NOMO-1 (cell line): ENCODE data around the gene SYNGR1.
"Not testable (repeated sequence)": the region's sequence is repeated elsewhere in the genome, so short reads cannot be mapped to it uniquely, and the experiment has no call there.

Experiments
- DNase-seq, 2 experiments: peaks; one replicate each; lab custom pipeline; 2025; ENCODE audit not compliant: unreplicated experiment in 2 of 2; lab: John Stamatoyannopoulos, UW

Gene SYNGR1

DNA sequence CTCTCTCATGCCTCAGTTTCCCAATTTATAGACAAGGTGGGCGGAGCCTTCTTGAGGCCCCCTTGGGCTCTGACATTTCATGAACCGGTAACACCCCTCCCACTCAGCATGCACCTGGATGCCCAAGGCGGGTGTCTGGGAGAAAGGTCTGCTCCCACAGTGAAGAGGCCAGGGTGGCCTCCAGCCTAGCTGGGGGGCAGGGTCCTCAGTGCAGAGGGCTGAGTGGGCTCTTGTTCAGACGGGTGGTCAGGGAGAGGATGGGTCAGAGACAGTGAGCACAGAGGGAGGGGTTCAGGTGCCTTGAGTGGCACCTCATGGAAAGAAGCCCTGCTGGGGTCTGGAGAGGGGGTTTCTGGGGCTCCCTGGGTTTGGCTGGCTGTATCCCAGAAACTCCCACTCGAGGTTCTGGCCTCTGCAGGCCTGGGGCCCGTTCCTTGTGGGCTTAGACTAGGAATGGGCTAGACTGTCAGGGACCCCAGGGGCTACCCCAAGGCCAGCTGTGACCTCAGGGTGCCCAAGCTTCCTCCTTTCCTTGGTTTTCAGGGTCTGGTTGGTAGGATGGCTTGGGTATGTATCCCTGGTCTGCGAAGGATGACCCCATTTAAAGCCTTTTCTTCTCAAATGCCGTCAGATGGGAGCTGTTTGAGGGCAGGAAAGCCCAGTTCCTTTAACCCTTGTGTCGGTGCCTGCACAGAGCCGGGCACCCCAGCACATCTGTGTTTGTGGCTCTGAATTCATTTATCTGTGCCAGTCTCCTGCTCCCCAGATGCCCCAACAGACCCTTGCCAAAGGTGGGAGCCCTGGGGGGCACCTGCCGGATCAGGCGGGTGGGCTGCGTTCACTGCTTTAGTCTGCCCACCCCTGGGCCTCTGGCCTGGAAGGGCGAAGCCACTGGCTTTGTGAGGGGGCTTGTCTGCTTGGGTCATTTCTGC, 1.2 kb downstream of the SYNGR1 start:
- DNase-seq = no peak

DNA sequence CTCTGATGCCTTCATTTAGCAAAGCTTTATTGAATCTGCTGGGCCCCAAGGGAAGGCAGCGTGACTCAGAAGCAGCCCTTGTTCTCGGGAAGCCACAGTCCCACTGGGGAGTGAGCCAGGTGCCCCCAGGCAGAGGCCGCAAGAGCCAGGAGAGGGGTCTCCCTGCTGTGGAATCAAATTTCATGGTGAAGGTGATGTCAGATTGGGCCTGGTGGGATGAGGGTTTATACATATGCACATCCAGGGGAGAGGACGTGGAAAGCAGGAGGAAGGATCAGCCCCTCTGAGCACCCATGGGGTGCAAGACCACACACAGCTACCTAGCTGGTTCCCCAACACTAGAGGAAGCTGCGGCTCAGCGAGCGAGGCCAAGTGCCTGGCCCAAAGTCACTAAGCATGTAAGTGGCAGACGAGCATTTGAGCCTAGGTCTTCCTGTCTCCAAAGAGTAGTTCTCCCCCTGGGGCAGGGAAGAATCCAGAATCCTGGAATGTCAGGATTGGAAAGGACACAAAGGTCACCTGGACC, 2.0 kb downstream of the SYNGR1 start:
- DNase-seq = peak in 1 of 2 experiments; percentile 2

DNA sequence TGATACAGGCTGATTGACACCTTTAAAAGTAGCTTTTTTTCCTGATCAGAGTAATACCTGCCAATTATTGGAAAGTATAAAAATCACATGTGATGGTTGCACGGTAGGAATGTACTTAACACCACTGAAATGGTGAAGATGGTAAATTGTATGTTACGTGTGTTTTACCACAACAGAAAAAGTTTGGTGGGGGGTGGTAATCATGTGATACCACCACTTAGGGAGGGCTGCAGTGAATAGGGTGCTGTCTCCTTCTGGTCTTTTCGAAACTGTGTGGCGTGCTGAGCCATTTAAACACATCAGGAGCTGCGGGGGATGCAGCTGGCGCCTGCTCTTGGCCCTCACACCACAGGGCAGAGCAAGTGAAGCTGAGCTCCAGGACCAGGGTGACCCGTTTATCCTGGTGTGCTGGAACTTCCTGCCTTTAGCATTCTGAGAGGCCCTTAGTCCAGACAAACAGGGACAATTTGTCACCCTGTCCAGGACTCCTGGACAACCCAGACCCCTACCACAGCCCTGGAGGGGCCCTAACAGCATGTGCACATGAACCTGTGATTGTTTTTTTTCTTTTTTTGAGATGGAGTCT, 2.6 kb downstream of the SYNGR1 start:
- DNase-seq = no peak

DNA sequence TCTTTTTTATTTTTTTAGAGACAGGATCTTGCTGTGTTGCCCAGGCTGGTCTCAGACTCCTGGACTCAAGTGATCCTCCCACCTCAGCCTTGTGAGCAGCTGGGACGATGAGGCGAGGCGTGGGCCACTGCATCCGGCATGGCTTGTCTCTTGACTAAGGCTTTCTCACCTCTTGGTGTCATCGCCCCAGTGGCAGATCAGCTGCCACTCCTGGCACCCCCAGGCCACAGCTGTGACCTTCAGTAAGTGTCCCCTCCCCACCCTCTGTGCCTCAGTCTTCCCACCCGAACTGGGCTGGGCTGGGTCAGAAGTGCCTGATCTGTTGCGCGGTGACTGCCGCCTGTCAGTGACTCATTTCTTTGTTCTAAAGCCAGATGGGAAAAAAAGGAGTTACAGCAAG, 3.6 kb downstream of the SYNGR1 start:
- DNase-seq = no peak

DNA sequence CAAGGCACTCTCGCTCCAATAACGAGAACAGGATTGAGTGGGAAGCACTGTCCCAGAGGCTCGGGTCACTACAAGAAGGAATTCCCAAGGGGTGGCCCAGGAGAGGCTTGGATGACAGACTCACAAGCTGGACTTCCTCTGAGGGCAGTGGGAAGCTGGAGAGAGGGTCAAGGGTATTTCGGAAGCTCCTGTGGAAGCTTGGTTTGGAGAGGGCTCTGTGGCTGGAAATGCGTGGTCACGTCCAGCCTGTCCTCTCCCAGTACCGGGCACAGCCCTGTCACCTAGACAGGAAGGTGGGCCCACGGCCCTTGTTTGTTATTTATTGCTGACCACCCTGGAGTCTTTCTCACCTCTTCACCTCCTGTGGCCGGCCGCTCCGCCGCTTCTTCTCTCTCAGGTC, 5.3 kb downstream of the SYNGR1 start:
- no peak for DNase-seq

DNA sequence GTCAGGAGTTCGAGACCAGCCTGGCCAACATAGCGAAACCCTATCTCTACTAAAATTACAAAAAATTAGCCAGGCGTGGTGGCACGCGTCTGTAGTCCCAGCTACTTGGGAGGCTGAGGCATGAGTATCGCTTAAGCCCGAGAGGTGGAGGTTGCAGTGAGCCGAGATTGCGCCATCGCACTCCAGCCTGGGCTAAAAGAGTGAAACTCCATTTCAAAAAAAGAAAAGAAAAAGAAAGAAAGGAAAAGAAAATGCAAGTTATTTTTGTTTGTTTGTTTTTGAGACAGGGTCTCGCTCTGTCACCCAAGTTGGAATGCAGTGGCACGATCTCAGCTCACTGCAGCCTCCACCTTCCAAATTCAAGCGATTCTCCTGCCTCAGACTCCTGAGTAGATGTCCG, 6.0 kb downstream of the SYNGR1 start:
- DNase-seq = not testable (repeated sequence)

DNA sequence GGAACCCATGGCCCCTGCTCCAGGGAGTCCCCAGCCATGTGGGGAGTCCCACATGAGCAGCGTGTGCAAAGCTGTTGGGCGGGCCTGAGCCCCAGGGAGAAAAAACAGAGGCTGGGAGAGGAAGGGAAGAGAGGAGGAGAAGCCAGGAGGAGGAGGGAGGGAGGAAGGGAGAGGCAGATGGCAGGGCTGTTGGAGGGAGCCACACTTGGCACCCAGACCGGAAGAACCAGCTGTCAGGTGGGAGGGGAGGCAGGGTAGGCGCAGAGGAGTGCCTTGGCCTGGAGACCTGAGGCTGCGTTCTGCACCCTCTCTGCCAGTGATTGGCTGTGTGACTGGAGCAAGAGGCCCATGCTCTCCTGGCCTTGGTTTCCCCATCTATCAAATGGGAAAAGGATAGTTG, 6.7 kb downstream of the SYNGR1 start:
- DNase-seq = no peak

DNA sequence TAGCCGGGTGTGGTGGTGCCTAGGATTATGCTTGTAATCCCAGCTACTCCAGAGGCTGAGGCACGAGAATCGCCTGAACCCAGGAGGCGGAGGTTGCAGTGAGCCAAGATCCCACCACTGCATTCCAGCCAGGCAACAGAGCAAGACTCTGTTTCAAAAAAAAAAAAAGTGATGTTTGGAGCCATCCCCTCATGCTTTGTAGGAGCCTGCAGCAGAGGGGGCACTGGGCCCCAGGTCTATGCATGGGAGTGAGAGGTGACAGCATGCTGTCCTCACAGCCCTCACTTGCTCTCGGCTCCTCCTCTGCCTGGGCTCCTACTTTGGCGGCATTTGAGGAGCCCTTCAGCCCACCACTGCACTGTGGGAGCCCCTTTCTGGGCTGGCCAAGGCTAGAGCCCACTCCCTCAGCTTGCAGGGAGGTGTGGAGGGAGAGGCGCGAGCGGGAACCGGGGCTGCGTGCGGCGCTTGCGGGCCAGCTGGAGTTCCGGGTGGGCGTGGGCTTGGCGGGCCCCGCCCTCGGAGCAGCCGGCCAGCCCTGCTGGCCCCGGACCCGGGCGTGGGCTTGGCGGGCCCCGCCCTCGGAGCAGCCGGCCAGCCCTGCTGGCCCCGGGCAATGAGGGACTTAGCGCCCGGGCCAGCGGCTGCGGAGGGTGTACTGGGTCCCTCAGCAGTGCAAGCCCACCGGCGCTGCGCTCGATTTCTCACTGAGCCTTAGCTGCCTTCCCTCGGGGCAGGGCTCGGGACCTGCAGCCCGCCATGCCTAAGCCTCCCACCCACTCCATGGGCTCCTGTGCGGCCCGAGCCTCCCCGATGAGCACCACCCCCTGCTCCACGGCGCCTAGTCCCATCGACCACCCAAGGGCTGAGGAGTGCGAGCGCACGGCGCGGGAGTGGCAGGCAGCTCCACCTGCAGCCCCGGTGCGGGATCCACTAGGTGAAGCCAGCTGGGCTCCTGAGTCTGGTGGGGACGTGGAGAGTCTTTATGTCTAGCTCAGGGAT, 7.6 kb downstream of the SYNGR1 start:
- DNase-seq = not testable (repeated sequence)

DNA sequence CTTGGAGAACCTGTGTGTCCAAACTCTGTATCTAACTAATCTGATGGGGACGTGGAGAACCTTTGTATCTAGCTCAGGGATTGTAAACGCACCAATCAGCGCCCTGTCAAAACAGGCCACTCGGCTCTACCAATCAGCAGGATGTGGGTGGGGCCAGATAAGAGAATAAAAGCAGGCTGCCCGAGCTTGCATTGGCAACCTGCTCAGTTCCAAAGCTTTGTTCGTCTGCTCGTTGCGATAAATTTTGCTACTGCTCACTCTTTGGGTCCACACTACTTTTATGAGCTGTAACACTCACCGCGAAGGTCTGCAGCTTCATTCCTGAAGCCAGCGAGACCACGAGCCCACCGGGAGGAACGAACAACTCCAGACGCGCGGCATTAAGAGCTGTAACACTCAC, 8.4 kb downstream of the SYNGR1 start:
- not testable (repeated sequence) for DNase-seq

DNA sequence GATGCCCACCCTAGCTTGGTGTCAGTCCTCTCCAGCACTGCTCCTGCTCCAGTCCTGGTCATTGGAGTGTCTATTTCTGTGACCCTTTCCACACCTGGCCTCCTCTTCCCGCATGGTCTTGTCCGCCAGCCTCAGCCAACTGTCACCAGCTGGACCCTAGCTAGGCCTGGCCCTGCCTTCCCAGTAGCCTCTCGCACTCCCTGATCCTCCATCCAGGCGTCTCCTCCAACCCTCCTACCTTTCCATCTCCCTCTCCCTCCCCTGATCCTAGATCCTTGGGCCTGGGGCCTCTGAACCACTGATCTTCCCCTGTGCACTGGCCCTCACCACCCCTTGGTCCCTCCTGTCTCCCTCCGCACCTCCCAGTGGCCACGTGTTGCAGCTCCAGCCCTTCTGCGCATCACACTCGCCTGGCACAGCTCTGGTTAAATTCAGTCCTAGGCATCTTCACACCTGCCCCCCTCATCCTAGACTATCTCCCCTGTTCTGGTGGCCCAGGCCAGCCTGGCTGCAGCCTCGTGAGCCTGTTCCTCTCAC, 9.9 kb downstream of the SYNGR1 start:
- no peak for DNase-seq

DNA sequence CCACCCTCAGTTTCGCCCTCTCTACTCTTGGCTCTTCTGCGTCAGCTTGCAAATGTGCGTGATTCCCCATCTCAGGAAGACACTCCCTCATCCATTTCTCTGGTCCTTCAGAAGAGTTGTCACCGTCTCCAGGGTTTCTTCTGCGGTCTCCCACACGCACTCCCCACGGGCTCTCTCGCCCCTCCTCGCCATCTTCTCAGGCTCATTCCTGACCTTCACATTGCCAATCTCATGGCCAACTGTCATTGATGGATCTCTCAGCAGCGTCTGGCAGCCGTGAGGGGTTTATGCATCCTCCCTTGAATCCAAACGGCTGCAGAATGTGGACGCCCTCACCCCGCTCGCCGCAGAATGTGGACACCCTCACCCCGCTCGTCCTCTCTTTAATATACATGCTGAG, 10.5 kb downstream of the SYNGR1 start:
- no peak for DNase-seq

DNA sequence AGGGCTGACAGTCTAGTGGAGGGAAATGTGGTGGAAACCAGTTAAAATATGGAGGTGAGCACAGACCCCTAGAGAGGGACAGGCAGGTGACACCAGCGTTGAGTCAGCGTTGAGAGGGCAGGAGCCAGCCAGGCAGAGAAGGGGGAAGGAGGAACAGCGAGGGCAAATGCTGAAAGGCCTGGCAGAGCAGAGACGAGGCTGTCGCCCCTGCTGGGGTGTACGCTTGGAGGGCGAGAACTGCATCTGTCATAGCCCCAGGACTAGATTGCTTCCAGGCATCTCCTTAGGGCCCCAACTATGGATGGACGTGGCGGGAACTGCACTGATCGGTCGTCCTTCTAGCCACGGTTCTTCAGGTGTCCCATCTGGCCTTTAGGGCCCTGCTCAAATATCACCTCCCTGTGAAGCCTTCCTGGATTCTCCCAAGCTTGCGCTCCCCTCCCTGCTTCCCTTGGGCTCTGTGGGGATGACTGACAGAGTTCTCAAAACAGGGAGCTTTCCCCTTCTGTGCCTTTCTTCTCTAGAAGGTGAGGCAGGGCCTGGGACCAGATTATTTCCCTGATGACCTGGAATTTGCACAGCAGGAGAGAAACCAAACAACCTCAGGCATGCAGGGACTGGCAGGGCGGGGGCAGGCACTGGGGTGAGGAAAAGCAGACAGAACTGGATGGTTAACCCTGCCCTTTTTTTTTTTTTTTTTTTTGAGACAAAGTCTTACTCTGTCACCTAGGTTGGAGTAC, 11.1 kb downstream of the SYNGR1 start:
- DNase-seq = no peak

DNA sequence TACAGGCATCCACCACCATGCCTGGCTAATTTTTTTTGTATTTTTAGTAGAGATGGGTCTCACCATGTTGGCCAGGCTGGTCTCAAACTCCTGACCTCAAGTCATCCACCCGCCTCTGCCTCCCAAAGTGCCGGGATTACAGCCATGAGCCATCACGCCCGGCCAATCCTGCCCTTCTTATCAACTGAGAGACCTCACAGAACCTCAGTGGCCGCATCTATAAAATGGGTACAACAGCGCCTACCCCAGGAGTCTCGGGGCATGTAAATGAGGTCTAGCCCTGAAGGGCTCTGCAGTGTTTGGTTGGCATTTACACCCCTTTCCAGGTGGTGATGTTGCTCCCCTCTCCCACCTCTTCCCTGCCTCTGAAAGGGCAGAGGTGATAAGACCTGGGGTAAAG, 11.7 kb downstream of the SYNGR1 start:
- DNase-seq = no peak

DNA sequence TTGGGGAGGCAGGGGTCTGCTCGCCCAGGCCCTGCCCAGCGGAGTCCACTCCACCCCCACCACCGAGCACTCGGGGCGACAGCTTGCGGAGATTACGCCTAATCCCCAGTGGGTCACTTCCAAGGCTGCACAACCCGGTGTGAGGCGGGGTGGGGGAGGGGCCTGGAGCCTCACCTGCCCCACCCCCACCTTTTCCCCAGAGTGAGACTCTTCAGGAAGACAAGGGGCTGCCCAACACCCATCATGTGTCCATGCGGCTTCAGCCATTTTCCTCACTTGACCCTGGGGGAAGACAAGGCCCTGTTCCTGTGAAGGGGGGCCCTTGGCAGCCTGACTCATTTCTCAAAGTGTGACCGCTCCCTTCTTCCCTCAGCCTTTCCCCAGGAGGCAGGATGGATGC, 12.5 kb downstream of the SYNGR1 start:
- no peak for DNase-seq

DNA sequence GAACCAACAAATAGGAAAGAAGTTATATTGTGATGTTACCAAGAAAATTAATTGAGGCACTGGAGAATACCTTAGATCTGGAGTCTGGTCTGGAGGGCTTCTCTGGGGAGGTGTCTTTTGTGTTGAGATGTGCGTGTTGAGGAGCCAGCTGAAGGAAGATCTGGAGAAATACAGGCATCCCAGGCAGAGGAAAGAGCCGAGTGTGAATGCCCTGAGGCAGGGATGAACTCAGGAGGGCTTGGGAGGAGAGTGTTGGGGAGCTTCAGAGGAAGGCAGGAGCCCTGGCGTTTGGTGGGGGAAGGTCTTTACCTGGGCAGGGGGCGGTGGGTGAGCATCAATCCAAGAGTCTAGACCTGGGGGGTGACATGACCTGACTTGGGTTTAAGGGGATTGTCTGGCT, 13.1 kb downstream of the SYNGR1 start:
- no peak for DNase-seq

DNA sequence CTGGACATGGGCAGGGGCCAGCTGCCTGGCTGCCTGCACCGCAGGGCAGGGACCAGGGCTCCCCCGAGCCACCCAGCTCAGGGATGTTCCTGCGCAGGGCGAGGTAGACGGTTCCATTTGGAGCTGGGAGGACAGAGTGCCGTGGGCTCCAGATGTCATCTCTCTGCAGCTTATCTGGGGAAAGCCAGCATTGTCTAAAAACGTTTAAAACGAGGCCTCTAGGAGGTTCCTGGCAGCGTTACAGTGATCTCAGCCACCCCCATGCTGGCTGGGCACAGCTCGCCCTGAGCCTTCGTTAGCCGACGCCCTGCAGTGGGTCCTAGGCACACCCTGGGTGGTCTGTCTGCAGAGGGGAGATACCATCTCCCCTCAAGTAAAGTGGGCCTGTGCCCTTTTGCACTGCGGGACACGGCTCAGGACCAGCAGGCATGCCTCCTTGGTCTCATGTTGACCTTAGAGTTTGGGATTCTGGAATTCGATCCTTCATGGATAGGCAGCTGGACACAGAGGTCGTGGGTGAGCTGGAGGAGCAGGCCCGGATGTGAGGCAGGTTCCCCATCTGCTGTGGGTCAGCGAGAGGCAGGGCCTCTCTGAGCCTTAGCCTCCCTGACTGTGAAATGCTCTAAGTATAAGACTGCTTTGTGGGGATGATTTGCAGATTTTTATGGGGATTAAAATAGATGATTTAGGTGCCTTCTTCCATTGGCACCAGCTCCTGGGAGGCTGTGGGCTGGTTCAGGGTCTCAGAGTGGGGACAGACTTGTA, 14.1 kb downstream of the SYNGR1 start:
- no peak for DNase-seq

DNA sequence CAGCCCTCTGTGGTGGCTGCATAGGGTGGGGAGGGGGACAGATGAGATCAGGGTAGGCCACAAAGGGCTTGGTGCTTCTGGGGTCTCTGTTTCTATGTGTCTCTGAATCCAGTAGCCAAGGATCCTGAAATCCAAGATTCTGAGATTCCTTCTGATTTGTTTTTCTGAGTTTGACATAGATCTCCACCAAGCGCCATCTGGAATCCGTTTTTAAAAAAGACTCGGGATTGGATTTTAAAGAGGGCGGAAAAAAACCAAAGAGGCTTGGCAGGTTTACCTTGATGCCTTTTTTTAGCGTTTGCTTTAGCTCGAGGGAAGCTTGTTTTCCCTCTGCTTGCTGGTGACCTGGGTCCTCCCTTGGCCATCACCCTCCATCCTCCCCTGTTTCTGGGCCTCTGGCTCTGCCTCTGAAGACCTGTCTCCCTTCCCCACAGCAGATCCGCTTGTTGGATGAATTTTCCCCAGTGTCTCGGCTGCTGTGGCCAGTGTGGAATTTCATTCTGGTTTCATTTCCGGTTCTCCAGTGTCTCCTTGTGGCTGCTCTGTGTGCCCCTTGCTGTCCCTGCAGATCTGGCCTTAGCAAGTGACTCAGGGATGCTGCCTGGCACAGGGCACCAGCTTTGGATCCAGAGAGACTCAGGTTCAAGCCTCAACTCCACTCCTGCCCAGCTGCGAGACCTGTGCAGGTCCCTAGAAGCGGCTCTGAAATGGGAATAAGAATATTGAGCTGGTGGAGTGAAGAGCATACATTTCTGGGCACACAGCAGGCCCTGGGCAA, 15.1 kb downstream of the SYNGR1 start:
- DNase-seq = no peak

DNA sequence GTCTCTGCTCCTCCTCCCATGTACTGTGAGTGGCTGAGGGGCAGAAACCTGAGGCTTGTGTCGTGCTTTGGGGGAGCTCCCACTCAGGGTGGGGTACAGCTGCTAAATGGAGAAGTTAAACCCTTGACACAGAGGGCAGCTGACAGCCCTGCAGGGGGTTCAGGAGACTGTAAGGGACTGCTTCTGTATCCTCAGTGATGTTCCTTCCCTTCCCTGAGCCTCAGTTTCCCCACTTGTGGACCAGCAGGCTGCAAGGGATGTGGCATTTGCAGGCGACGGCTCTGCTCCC, 15.6 kb downstream of the SYNGR1 start:
- no peak for DNase-seq

DNA sequence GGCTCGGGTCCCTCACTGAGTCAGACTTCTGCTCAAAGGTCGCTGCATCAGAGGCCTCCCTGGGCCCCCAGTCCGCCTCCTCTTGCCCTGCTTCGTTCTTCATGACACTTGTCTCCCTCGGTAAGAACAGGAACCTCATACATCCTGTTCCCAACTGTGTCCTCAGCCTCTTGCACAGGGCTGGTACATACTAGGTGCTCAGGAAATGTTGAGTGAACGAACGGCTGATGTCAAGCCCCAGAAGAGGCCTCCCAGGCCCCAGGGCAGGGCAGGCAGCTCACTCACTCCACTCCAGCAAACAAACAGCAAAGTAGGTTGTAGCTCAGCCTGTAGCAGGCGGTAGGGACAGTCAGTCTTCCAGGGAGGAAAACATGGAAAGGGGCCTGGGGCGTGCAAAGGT, 17.2 kb downstream of the SYNGR1 start:
- DNase-seq = peak in 1 of 2 experiments; percentile 33
